ENCODE data around the gene ZMYND19. TPM values are rescaled to one million over a fixed set of nuclear protein-coding genes. Genes with fewer than 3 reads are reported as not detected.
A peak's percentile ranks its signal among the peaks of the same experiment; 100 is the strongest.

ZMYND19 gene
- total RNA-seq, 1 donor from 2014 or later: 34.4 TPM

DNA sequence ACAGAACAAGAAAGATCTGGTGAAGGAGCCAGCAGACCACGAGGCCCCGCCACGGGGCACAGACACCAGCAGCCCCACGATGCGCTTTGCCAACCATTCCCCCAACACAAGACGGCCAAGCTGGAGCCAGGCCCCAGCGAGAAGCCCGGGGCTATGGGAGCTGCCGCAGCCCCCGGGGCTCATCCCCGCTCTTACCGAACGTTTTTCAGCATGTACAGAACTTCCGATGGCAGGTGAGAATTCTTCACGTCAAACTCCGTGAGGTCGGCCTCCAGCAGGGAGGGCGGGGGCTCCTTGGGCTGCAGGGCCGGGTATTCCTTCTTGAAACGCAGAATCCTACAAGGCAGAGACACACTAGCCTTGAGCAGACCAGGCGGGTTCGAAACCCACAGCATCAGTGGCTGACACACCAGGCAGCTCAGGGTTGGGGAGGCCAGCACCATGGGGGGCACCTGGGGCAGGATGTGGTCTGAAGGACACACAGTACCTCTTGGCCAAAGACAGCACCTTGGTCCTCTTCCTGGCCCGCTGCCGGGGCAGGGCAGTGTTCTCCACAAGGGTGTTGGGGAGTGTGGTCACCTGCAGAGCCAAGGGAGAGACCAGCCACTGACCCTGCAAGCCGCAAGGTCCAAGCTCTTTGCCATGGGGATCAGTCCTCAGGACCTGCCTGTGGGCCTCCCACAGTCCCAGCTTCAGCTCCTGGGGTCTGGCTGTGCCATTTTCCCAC, 46.9 kb downstream of the ZMYND19 start:
- Histone ChIP-seq H2AFZ (replicated peaks) (no peak overlapping the region), H3K9ac (no peak overlapping the region), H3K4me1 (no peaks in the 10 kb centered on the region), H3K79me2 (ENCODE audit: low read depth) (no peaks in the 10 kb centered on the region), H3K9me3 (ENCODE audit: low read depth) (peaks cover 6% of the 10 kb centered on the region), H3K4me2 (no peak overlapping the region), H3F3A (ENCODE audit: low read depth) (no peaks in the 10 kb centered on the region), H4K20me1 (ENCODE audit: low read depth) (no peaks in the 10 kb centered on the region), H3K27ac (no peak overlapping the region), H3K36me3 (no peaks in the 10 kb centered on the region), H3K4me3 (no peak overlapping the region), H3K27me3 (no peaks in the 10 kb centered on the region)
- peaks cover 15% of the 10 kb centered on the region for H3K4me1 Mint-ChIP-seq
- DNase-seq (ENCODE audit: low spot score): no peak
- TF ChIP-seq EZH2 (IDR thresholded peaks at IDR 0.05): no peak
- TF ChIP-seq, protein P1, sequence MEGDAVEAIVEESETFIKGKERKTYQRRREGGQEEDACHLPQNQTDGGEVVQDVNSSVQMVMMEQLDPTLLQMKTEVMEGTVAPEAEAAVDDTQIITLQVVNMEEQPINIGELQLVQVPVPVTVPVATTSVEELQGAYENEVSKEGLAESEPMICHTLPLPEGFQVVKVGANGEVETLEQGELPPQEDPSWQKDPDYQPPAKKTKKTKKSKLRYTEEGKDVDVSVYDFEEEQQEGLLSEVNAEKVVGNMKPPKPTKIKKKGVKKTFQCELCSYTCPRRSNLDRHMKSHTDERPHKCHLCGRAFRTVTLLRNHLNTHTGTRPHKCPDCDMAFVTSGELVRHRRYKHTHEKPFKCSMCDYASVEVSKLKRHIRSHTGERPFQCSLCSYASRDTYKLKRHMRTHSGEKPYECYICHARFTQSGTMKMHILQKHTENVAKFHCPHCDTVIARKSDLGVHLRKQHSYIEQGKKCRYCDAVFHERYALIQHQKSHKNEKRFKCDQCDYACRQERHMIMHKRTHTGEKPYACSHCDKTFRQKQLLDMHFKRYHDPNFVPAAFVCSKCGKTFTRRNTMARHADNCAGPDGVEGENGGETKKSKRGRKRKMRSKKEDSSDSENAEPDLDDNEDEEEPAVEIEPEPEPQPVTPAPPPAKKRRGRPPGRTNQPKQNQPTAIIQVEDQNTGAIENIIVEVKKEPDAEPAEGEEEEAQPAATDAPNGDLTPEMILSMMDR (IDR thresholded peaks at IDR 0.05): no peak
- H3K27ac Mint-ChIP-seq: peak overlapping the region; percentile 29
- no peak overlapping the region for H3K4me3 Mint-ChIP-seq
- peaks cover 12% of the 10 kb centered on the region for H3K36me3 Mint-ChIP-seq
- peaks cover 11% of the 10 kb centered on the region for H3K27me3 Mint-ChIP-seq (ENCODE audit: insufficient read depth, low read depth)
- peaks cover 12% of the 10 kb centered on the region for H3K9me3 Mint-ChIP-seq

DNA sequence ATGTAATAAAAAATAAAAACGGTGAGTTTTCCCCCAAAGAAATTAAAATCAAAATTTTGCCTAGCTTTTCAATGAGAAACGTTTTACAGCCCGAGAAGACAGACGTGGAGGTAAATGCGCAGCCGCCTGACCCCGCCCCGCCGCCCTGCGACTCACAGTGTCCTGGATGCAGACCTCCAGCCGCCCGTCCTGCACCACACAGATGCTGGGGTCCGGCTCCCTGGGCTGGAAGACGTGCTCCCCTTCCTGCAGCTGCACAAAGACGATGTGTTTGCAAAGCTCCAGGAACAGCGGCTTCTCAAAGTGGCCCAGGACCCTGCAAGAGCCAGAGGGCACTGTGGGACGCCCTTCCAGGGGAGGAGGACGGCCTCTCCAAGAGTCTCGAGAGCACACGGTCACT, 47.8 kb downstream of the ZMYND19 start:
- Mint-ChIP-seq H3K4me3 (no peak overlapping the region), H3K27me3 (ENCODE audit: insufficient read depth, low read depth) (peaks cover 11% of the 10 kb centered on the region), H3K27ac (no peak overlapping the region), H3K9me3 (peaks cover 12% of the 10 kb centered on the region), H3K4me1 (peaks cover 13% of the 10 kb centered on the region), H3K36me3 (peaks cover 14% of the 10 kb centered on the region)
- no peaks in the 10 kb centered on the region for H3F3A ChIP-seq (ENCODE audit: low read depth)
- no peaks in the 10 kb centered on the region for H3K4me1 ChIP-seq
- no peaks in the 10 kb centered on the region for H3K36me3 ChIP-seq
- peaks cover 6% of the 10 kb centered on the region for H3K9me3 ChIP-seq (ENCODE audit: low read depth)
- H3K4me2 ChIP-seq: no peak overlapping the region
- no peak overlapping the region for H3K4me3 ChIP-seq
- H3K9ac ChIP-seq: no peak overlapping the region
- no peak for TF ChIP-seq EZH2phosphoT487 (IDR thresholded peaks at IDR 0.05)
- TF ChIP-seq, protein P1 (IDR thresholded peaks at IDR 0.05): no peak
- no peak for TF ChIP-seq EZH2 (IDR thresholded peaks at IDR 0.05)
- H3K79me2 ChIP-seq (ENCODE audit: low read depth): no peaks in the 10 kb centered on the region
- no peaks in the 10 kb centered on the region for H4K20me1 ChIP-seq (ENCODE audit: low read depth)
- H3K27ac ChIP-seq: no peak overlapping the region
- H2AFZ ChIP-seq (replicated peaks): no peak overlapping the region
- H3K27me3 ChIP-seq: no peaks in the 10 kb centered on the region
- DNase-seq (ENCODE audit: low spot score): no peak

DNA sequence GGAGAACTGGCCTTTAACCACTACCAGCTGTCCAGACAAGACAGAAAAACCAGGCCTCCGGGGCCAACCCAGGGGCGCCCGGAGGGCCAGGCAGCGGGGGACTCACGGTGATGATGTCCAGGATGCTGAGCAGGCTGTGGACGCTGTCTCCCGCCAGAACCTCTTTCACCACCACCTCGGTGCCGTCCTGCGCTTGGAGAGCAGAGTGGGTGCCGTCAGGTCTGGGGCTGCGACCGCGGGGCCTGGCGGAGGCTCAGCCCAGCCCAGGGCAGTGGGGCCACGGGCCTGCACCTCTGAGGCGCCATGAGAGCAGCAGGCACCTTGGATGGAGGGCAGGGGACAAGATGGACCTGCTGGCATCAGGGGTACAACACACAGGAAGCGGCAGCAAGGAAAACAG, 49.8 kb downstream of the ZMYND19 start:
- H3K9me3 Mint-ChIP-seq: peaks cover 2% of the 10 kb centered on the region
- Histone ChIP-seq H3K36me3 (no peaks in the 10 kb centered on the region), H3F3A (ENCODE audit: low read depth) (no peaks in the 10 kb centered on the region), H3K4me2 (no peak overlapping the region), H3K4me1 (no peaks in the 10 kb centered on the region), H3K79me2 (ENCODE audit: low read depth) (no peaks in the 10 kb centered on the region), H4K20me1 (ENCODE audit: low read depth) (no peaks in the 10 kb centered on the region), H3K4me3 (no peak overlapping the region), H3K9me3 (ENCODE audit: low read depth) (no peaks in the 10 kb centered on the region), H3K27ac (no peak overlapping the region), H3K27me3 (no peaks in the 10 kb centered on the region), H3K9ac (no peak overlapping the region), H2AFZ (replicated peaks) (no peak overlapping the region)
- TF ChIP-seq EZH2 (IDR thresholded peaks at IDR 0.05) (no peak), EZH2phosphoT487 (IDR thresholded peaks at IDR 0.05) (no peak)
- TF ChIP-seq, protein P1 (IDR thresholded peaks at IDR 0.05): no peak
- H3K27me3 Mint-ChIP-seq (ENCODE audit: insufficient read depth, low read depth): peaks cover 8% of the 10 kb centered on the region
- peak overlapping the region; percentile 50 for H3K4me3 Mint-ChIP-seq
- peaks cover 10% of the 10 kb centered on the region for H3K36me3 Mint-ChIP-seq
- H3K27ac Mint-ChIP-seq: no peak overlapping the region
- no peak for DNase-seq (ENCODE audit: low spot score)
- H3K4me1 Mint-ChIP-seq: peaks cover 13% of the 10 kb centered on the region
